SK-N-SH (cell line): Measurements from ENCODE around the gene SIRT2. TPM values are rescaled to one million over a fixed set of nuclear protein-coding genes. Genes with fewer than 3 reads are reported as not detected.

Source experiments
- CTCF ChIA-PET: fragments of 300-600, 350-600 bp; formaldehyde crosslinking; extraction: SDS; loops from one replicate; lab custom pipeline; 2021; lab: Yijun Ruan, JAX
- POLR2A ChIA-PET: fragments of 350-600 bp; sonication (Branson Sonifier 250); formaldehyde crosslinking; extraction: SDS; loops from one replicate; lab custom pipeline; 2020; ENCODE audit warnings: antibody characterized with exemption, inconsistent platforms; lab: Yijun Ruan, JAX
- DNase-seq: peaks from one replicate; pipeline ENCODE4 v3.0.0; 2012
- H2AFZ ChIP-seq: fragments of 200-600 bp; sonication (generic); 2 replicates; pipeline ENCODE4 v1.8.1; 2016; ENCODE audit warnings: antibody characterized with exemption, mild to moderate bottlenecking, low read depth
- H3F3A ChIP-seq: fragments of 200-600 bp; sonication (generic); replicated peaks from 2 replicates; pipeline ENCODE3; 2016; ENCODE audit warnings: antibody characterized with exemption, mild to moderate bottlenecking; ENCODE audit not compliant: insufficient read depth
- H3K27ac ChIP-seq, 2 experiments: fragments of 200-500 bp in 1 of 2; fragments of 200-600 bp in 1 of 2; sonication (Bioruptor generic) in 1 of 2; sonication (generic), shearing (Covaris generic) in 1 of 2; 2 replicates each; pipeline versions ENCODE4 v1.5.1 to v1.6.1; 2014 to 2016; ENCODE audit warnings: low read depth in 2 of 2, inconsistent platforms in 1 of 2, low read length in 1 of 2, mild to moderate bottlenecking in 1 of 2, mixed read lengths in 1 of 2
- H3K27me3 ChIP-seq: fragments of 200-600 bp; sonication (generic), shearing (Covaris generic); 2 replicates; pipeline ENCODE4 v1.6.1; 2016; ENCODE audit warnings: mixed run types; ENCODE audit not compliant: insufficient read depth
- H3K36me3 ChIP-seq, 2 experiments: fragments of 200-500 bp in 1 of 2; fragments of 200-600 bp in 1 of 2; sonication (Bioruptor generic) in 1 of 2; sonication (generic) in 1 of 2; replicated peaks in 1 of 2; 2 replicates each; pipeline versions ENCODE3 to v1.5.1; 2014 to 2016; ENCODE audit warnings: low read length in 1 of 2, mild to moderate bottlenecking in 1 of 2; ENCODE audit not compliant: insufficient read depth in 2 of 2, control insufficient read depth in 1 of 2
- H3K4me1 ChIP-seq, 2 experiments: fragments of 200-500 bp in 1 of 2; fragments of 200-600 bp in 1 of 2; sonication (Bioruptor generic) in 1 of 2; sonication (generic), shearing (Covaris generic) in 1 of 2; 2 replicates each; pipeline versions ENCODE4 v1.5.1 to v1.6.1; 2014 to 2016; ENCODE audit warnings: low read depth in 1 of 2, low read length in 1 of 2, mixed run types in 1 of 2; ENCODE audit not compliant: insufficient read depth in 2 of 2, control insufficient read depth in 1 of 2
- H3K4me2 ChIP-seq: fragments of 200-600 bp; sonication (generic), shearing (Covaris generic); 2 replicates; pipeline ENCODE4 v1.6.1; 2017; ENCODE audit warnings: mixed run types
- H3K4me3 ChIP-seq, 2 experiments: fragments of 200-500 bp in 1 of 2; fragments of 200-600 bp in 1 of 2; sonication (Bioruptor generic) in 1 of 2; sonication (generic), shearing (Covaris generic) in 1 of 2; 2 replicates each; pipeline versions ENCODE4 v1.5.1 to v1.8.1; 2014 to 2016; ENCODE audit warnings: low read depth in 2 of 2, inconsistent platforms in 1 of 2, low read length in 1 of 2, mild to moderate bottlenecking in 1 of 2, mixed read lengths in 1 of 2, moderate library complexity in 1 of 2
- H3K79me2 ChIP-seq: fragments of 200-600 bp; sonication (generic); 2 replicates; pipeline ENCODE4 v1.8.1; 2017; ENCODE audit warnings: mild to moderate bottlenecking; ENCODE audit not compliant: insufficient read depth
- H3K9ac ChIP-seq: fragments of 200-600 bp; sonication (generic); 2 replicates; pipeline ENCODE4 v1.6.1; 2017; ENCODE audit warnings: mixed run types
- H3K9me2 ChIP-seq: fragments of 200-600 bp; sonication (generic); 2 replicates; pipeline ENCODE4 v1.6.1; 2017; ENCODE audit warnings: mixed run types
- H3K9me3 ChIP-seq: fragments of 200-600 bp; sonication (generic); 2 replicates; pipeline ENCODE4 v1.6.1; 2017; ENCODE audit warnings: mixed run types, mild to moderate bottlenecking, moderate library complexity
- H4K20me1 ChIP-seq: fragments of 200-600 bp; sonication (generic); 2 replicates; pipeline ENCODE4 v1.6.1; 2017; ENCODE audit warnings: mild to moderate bottlenecking, mixed run types; ENCODE audit not compliant: insufficient read depth
- CHD2 ChIP-seq: fragments of 150-350 bp; IDR thresholded peaks from 2 replicates; pipeline ENCODE4 v1.6.1; 2018; ENCODE audit warnings: low read length; ENCODE audit not compliant: partially characterized antibody
- ELF1 ChIP-seq: IDR thresholded peaks from 2 replicates; pipeline ENCODE4 v1.4.0; 2012
- EP300 ChIP-seq, 2 experiments: IDR thresholded peaks; 2 replicates each; pipeline versions ENCODE4 v1.4.0 to v1.6.1; 2012; ENCODE audit warnings: borderline replicate concordance in 1 of 2, low read depth in 1 of 2, low read length in 1 of 2
- EZH2phosphoT487 ChIP-seq: fragments of 200-600 bp; sonication (generic); IDR thresholded peaks from 2 replicates; pipeline ENCODE4 v1.6.1; 2017; ENCODE audit warnings: low read depth, mixed run types, mild to moderate bottlenecking, antibody characterized with exemption, moderate library complexity, borderline replicate concordance
- FOSL2 ChIP-seq: IDR thresholded peaks from 2 replicates; pipeline ENCODE4 v1.4.0; 2012; ENCODE audit warnings: low read depth, mild to moderate bottlenecking, moderate library complexity, borderline replicate concordance
- GABPA ChIP-seq: IDR thresholded peaks from 2 replicates; pipeline ENCODE4 v1.4.0; 2012; ENCODE audit warnings: low read depth, mild to moderate bottlenecking
- JUND ChIP-seq: IDR thresholded peaks from 2 replicates; pipeline ENCODE4 v1.4.0; 2012
- MAX ChIP-seq: IDR thresholded peaks from 2 replicates; pipeline ENCODE4 v1.4.0; 2012; ENCODE audit warnings: low read depth
- MXI1 ChIP-seq: IDR thresholded peaks from 2 replicates; pipeline ENCODE4 v1.6.1; 2012; ENCODE audit warnings: mild to moderate bottlenecking, low read depth, low read length, improper control_type of control experiment
- NFIC ChIP-seq: IDR thresholded peaks from 2 replicates; pipeline ENCODE4 v1.4.0; 2012; ENCODE audit warnings: borderline replicate concordance
- RAD21 ChIP-seq: IDR thresholded peaks from 2 replicates; pipeline ENCODE4 v1.6.1; 2012; ENCODE audit warnings: mild to moderate bottlenecking, low read length
- RCOR1 ChIP-seq: fragments of 150-350 bp; IDR thresholded peaks from 2 replicates; pipeline ENCODE4 v1.6.1; 2017; ENCODE audit warnings: antibody characterized with exemption, low read length
- RXRA ChIP-seq: IDR thresholded peaks from 2 replicates; pipeline ENCODE4 v1.4.0; 2012; ENCODE audit warnings: low read depth, mild to moderate bottlenecking, borderline replicate concordance
- TEAD4 ChIP-seq: IDR thresholded peaks from 2 replicates; pipeline ENCODE4 v1.4.0; 2012; ENCODE audit warnings: mild to moderate bottlenecking, borderline replicate concordance; ENCODE audit not compliant: insufficient read depth
- ZBTB33 ChIP-seq: IDR thresholded peaks from 2 replicates; pipeline ENCODE4 v1.4.0; 2012; ENCODE audit warnings: low read depth, borderline replicate concordance
- WGBS: methylation state at CpG from one replicate; pipeline ENCODE4 v1.1.6; 2017; ENCODE audit warnings: low lambda C conversion rate; 5-methylcytosine and 5-hydroxymethylcytosine counted together
- polyA plus RNA-seq, 3 experiments: library from polyadenylated mRNA; depleted of rRNA; stranded (reverse); fragments of >200 nt; gene quantifications; 2 replicates each; pipeline ENCODE4 v1.2.3, GENCODE V29; 2012
- TF ChIP-seq, protein P1 (sequence below): IDR thresholded peaks from 2 replicates; pipeline ENCODE4 v1.4.0; 2012; ENCODE audit warnings: low read depth, borderline replicate concordance
- TF ChIP-seq, protein P2 (sequence below): fragments of 150-350 bp; IDR thresholded peaks from 2 replicates; pipeline ENCODE4 v1.6.1; 2016; ENCODE audit warnings: mild to moderate bottlenecking, low read depth, low read length
- TF ChIP-seq, protein P3 (sequence below): fragments of 150-350 bp; IDR thresholded peaks from 2 replicates; pipeline ENCODE4 v1.6.1; 2017; ENCODE audit warnings: antibody characterized with exemption, low read length, low read depth, borderline replicate concordance
- TF ChIP-seq, protein P4 (sequence below): fragments of 200-600 bp; sonication (generic); IDR thresholded peaks from 2 replicates; pipeline ENCODE4 v1.6.1; 2017; ENCODE audit warnings: antibody characterized with exemption, mild to moderate bottlenecking, moderate library complexity

SIRT2 gene
- polyA plus RNA-seq, 1 of the 3 experiments (the other 2 are of a cell fraction): 39.3 TPM

DNA sequence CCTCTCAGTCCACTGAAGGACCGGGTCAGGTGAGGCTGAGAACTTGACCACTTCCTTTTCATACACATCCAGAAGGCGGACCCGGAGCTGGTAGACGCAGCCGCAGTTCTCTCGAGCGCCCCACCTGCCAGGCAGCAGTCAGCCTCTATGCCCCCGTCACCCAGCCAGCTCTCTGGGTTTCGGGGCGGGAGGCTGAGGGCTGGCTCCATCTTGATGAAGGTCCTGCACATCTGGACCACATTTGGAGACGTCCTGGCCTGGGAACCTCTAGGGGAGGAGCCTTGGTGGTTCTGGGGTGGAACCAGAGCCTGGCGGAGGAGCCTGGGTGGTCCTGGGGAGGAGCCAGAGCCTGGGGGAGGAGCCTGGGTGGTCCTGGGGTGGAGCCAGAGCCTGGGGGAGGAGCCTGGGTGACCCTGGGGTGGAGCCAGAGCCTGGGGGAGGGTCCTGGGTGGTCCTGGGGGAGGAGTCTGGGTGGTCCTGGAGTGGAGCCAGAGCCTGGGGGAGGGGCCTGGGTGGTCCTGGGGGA is 45.6 kb upstream of the SIRT2 start (continued):
- TF ChIP-seq JUND: no peak

- Histone ChIP-seq H3K27me3 (no peaks in the 10 kb centered on the region), H3K79me2 (no peaks in the 10 kb centered on the region), H4K20me1 (no peaks in the 10 kb centered on the region), H3K36me3 (peaks cover 5 to 15% of the 10 kb centered on the region in 2 experiments), H3F3A (peaks cover 10% of the 10 kb centered on the region), H2AFZ (no peak overlapping the region), H3K4me3 (no peak overlapping the region), H3K4me2 (no peak overlapping the region), H3K9me3 (no peaks in the 10 kb centered on the region), H3K4me1 (peaks cover 7 to 12% of the 10 kb centered on the region in 2 experiments; a peak in 2 of 4 replicates), H3K9me2 (no peaks in the 10 kb centered on the region), H3K9ac (no peak overlapping the region), H3K27ac (no peak overlapping the region)
- 92% methylated on average over 19 of the region's 20 CpGs for WGBS
- POLR2A ChIA-PET: interaction anchor here (1.0 kb wide), 1 partner anchor 12 kb away, joined by 3 read pairs; the partner anchor contains the start of genes MRPS12 and SARS2
- CTCF ChIA-PET: interaction anchor here (1.0 kb wide), 1 partner anchor 73 kb away, joined by 3 read pairs; no protein-coding TSS in a partner anchor
- no peak for DNase-seq
- TF ChIP-seq, protein P1, sequence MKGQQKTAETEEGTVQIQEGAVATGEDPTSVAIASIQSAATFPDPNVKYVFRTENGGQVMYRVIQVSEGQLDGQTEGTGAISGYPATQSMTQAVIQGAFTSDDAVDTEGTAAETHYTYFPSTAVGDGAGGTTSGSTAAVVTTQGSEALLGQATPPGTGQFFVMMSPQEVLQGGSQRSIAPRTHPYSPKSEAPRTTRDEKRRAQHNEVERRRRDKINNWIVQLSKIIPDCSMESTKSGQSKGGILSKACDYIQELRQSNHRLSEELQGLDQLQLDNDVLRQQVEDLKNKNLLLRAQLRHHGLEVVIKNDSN: no peak
- no peak for TF ChIP-seq EP300 (IDR thresholded peaks at IDR 0.05; ENCODE audit: borderline replicate concordance in 1 of 2, low read depth in 1 of 2, low read length in 1 of 2)
- TF ChIP-seq CHD2: no peak
- TF ChIP-seq GABPA: no peak
- TF ChIP-seq ELF1: no peak
- TF ChIP-seq RAD21: no peak
- TF ChIP-seq FOSL2: no peak
- TF ChIP-seq, protein P2, sequence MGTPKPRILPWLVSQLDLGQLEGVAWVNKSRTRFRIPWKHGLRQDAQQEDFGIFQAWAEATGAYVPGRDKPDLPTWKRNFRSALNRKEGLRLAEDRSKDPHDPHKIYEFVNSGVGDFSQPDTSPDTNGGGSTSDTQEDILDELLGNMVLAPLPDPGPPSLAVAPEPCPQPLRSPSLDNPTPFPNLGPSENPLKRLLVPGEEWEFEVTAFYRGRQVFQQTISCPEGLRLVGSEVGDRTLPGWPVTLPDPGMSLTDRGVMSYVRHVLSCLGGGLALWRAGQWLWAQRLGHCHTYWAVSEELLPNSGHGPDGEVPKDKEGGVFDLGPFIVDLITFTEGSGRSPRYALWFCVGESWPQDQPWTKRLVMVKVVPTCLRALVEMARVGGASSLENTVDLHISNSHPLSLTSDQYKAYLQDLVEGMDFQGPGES: no peak
- no peak for TF ChIP-seq TEAD4
- no peak for TF ChIP-seq MXI1
- TF ChIP-seq ZBTB33: no peak
- no peak for TF ChIP-seq NFIC
- TF ChIP-seq RXRA: no peak
- no peak for TF ChIP-seq EZH2phosphoT487
- TF ChIP-seq, protein P3, sequence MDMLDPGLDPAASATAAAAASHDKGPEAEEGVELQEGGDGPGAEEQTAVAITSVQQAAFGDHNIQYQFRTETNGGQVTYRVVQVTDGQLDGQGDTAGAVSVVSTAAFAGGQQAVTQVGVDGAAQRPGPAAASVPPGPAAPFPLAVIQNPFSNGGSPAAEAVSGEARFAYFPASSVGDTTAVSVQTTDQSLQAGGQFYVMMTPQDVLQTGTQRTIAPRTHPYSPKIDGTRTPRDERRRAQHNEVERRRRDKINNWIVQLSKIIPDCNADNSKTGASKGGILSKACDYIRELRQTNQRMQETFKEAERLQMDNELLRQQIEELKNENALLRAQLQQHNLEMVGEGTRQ: no peak
- TF ChIP-seq, protein P4, sequence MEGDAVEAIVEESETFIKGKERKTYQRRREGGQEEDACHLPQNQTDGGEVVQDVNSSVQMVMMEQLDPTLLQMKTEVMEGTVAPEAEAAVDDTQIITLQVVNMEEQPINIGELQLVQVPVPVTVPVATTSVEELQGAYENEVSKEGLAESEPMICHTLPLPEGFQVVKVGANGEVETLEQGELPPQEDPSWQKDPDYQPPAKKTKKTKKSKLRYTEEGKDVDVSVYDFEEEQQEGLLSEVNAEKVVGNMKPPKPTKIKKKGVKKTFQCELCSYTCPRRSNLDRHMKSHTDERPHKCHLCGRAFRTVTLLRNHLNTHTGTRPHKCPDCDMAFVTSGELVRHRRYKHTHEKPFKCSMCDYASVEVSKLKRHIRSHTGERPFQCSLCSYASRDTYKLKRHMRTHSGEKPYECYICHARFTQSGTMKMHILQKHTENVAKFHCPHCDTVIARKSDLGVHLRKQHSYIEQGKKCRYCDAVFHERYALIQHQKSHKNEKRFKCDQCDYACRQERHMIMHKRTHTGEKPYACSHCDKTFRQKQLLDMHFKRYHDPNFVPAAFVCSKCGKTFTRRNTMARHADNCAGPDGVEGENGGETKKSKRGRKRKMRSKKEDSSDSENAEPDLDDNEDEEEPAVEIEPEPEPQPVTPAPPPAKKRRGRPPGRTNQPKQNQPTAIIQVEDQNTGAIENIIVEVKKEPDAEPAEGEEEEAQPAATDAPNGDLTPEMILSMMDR: no peak
- no peak for TF ChIP-seq RCOR1
- no peak for TF ChIP-seq MAX
These were observed 43.2 kb upstream of the SIRT2 start for GRCh38 chr19:38942471-38943181.
